ENCODE measurements around the gene MLH3.
"Not testable (repeated sequence)": the region's sequence is repeated elsewhere in the genome, so short reads cannot be mapped to it uniquely, and the experiment has no call there.

The MLH3 gene

GRCh38 chr14:75025876-75026275 is 25.4 kb downstream of the MLH3 start:
- DNase-seq (ENCODE audit: low read depth in 2 of 2) = no peak

GRCh38 chr14:75025082-75025481 is 26.2 kb downstream of the MLH3 start:
- DNase-seq (ENCODE audit: low read depth in 2 of 2) = no peak

- DNase-seq (ENCODE audit: low read depth in 2 of 2) = no peak
These were observed 28.2 kb downstream of the MLH3 start for GRCh38 chr14:75023108-75023507.

GRCh38 chr14:75022655-75023054 is 28.6 kb downstream of the MLH3 start:
- DNase-seq (ENCODE audit: low read depth in 2 of 2) = no peak

- no peak for DNase-seq (ENCODE audit: low read depth in 2 of 2)
These were observed 32.6 kb downstream of the MLH3 start for GRCh38 chr14:75018694-75019093.

- no peak for DNase-seq (ENCODE audit: low read depth in 2 of 2)
These were observed 34.5 kb downstream of the MLH3 start for GRCh38 chr14:75016815-75017214.

GRCh38 chr14:75015496-75015895 is 35.8 kb downstream of the MLH3 start:
- no peak for DNase-seq (ENCODE audit: low read depth in 2 of 2)

GRCh38 chr14:75013290-75013689 is 38.0 kb downstream of the MLH3 start:
- no peak for DNase-seq (ENCODE audit: low read depth in 2 of 2)

- peak; percentile 20 to 25 for DNase-seq (ENCODE audit: low read depth in 2 of 2)
These were observed 39.8 kb downstream of the MLH3 start for GRCh38 chr14:75011356-75011994.

GRCh38 chr14:75010472-75011093 is 40.7 kb downstream of the MLH3 start:
- DNase-seq (ENCODE audit: low read depth in 2 of 2) = no peak

GRCh38 chr14:75009176-75009575 is 42.1 kb downstream of the MLH3 start:
- DNase-seq (ENCODE audit: low read depth in 2 of 2) = no peak

- DNase-seq (ENCODE audit: low read depth in 2 of 2) = no peak
These were observed 45.9 kb downstream of the MLH3 start for GRCh38 chr14:75005357-75005756.

GRCh38 chr14:75003250-75004027 is 47.8 kb downstream of the MLH3 start:
- DNase-seq (ENCODE audit: low read depth in 2 of 2) = no peak

GRCh38 chr14:75002392-75003249 is 48.6 kb downstream of the MLH3 start, which contains the start of gene EIF2B2:
TSS of gene EIF2B2 (plus strand) at chr14:75002921. CDS start at chr14:75002991, 70 bp downstream.
- DNase-seq (ENCODE audit: low read depth in 2 of 2) = peak; percentile 89

GRCh38 chr14:75001899-75002298 is 49.4 kb downstream of the MLH3 start:
- no peak for DNase-seq (ENCODE audit: low read depth in 2 of 2)

- no peak for DNase-seq (ENCODE audit: low read depth in 2 of 2)
These were observed 50.0 kb downstream of the MLH3 start for GRCh38 chr14:75001261-75001660.

GRCh38 chr14:74995781-74996180 is 55.5 kb downstream of the MLH3 start:
- not testable (repeated sequence) for DNase-seq (ENCODE audit: low read depth in 2 of 2)

GRCh38 chr14:74994182-74994581 is 57.1 kb downstream of the MLH3 start:
- not testable (repeated sequence) for DNase-seq (ENCODE audit: low read depth in 2 of 2)

- DNase-seq (ENCODE audit: low read depth in 2 of 2) = no peak
These were observed 62.3 kb downstream of the MLH3 start for GRCh38 chr14:74988993-74989392.

GRCh38 chr14:74988131-74988530 is 63.1 kb downstream of the MLH3 start:
- no peak for DNase-seq (ENCODE audit: low read depth in 2 of 2)

GRCh38 chr14:74985806-74986205 is 65.5 kb downstream of the MLH3 start:
- no peak for DNase-seq (ENCODE audit: low read depth in 2 of 2)

GRCh38 chr14:74985028-74985310 is 66.3 kb downstream of the MLH3 start:
- DNase-seq (ENCODE audit: low read depth in 2 of 2) = no peak
